T47D (cell line): ENCODE data around the gene UQCRC2.

Experiments
- DNase-seq, 2 experiments: peaks; one replicate each; pipeline versions ENCODE4 v3.0.0 to v3.0.0-alpha.2; 2011 to 2012; ENCODE audit warnings: low read depth in 1 of 2, low spot score in 1 of 2
- JUND ChIP-seq: IDR thresholded peaks from 2 replicates; pipeline ENCODE4 v1.6.1; 2012; ENCODE audit warnings: low read depth
- in situ Hi-C: cut with HindIII; loops from 2 replicates; pipeline ENCODE4 v1.10.0; 2016; ENCODE audit warnings: low sequenced_read_pairs, low pct_unique_long_range_greater_than_20kb

The UQCRC2 gene

DNA sequence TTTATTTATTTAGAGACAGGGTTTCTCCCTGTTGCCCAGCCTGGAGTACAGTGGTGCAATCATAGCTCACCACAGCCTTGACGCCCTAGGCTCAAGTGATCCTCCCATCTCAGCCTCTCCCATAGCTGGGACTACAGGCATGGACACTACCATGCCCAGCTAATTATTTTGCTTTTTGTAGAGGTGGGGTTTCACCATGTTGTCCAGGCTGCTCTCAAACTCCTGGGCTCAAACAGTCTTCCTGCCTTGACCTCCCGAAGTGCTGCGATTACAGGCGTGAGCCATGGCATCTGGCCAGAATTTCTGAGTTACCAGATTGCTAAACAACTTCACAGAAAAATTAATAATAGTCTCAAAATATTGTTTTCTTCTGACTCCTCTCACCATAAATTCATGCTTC is 76.5 kb downstream of the UQCRC2 start:
- TF ChIP-seq JUND: no peak
- DNase-seq: no peak
- in situ Hi-C loops: no loop called here

DNA sequence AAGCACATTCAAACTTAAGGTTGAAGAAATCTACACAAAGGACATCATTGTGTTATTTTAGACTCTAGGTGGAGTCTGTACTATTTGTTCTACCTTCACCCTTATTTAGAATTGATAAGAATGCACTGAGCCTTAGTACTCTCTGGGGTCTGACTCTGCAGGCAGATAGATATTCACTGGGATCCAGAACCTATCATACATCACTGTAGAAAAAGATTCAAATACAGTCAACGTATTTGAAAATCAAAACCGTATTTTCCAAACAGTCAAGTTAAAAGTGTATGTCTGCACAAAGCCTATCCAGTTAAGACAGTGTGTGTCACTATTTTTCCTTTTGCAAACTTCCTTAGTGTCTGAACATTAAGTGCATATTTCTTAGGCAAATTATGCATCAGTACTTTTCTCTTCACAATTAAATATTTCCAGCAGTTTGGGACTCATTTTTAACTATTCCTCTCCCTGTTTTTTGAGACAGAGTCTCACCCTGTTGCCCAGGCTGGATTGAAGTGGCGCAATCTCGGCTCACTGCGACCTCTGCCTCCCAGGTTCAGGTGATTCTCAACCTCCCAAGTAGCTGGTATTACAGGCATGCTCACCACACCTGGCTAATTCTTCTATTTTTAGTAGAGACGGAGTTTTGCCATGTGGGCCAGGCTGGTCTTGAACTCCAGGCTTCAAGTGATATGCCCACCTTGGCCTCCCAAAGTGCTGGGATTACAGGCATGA is 77.1 kb downstream of the UQCRC2 start:
- in situ Hi-C loops: no loop called here
- no peak for TF ChIP-seq JUND
- no peak for DNase-seq

DNA sequence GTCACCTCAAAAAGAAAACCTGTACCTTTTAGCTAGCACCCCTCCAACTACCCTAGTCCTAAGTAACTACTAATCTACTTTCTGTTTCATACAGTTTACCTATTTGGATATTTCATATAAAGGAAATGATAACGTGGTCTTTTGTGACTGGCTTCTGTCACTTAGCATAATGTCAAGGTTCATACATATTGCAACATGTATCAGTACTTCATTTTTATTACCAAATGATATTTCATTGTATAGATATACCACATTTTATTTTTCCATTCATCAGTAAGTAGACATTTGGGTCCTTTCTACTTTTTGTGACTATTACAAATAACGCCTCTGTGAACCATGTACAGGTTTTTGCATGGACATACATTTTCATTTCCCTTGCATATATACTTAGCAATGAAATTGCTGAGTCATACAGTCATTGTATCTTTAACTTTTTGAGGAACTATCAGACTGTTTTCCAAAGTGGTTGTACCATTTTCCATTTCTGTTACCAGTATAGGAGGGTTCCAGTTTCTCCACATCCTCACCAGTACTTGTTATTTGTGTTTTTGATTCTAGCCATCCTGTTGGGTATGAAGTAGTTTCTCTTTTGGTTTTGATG is 78.4 kb downstream of the UQCRC2 start:
- in situ Hi-C loops: no loop called here
- no peak for TF ChIP-seq JUND
- no peak for DNase-seq
